Astrocyte (in vitro differentiated cells and primary cell): ENCODE data around the gene MYOZ3.

Experiments used
- CTCF ChIP-seq: IDR thresholded peaks from 2 replicates; pipeline ENCODE4 v1.5.1; 2011; ENCODE audit warnings: low read depth, mild to moderate bottlenecking, inconsistent platforms, low read length, moderate library complexity; ENCODE audit not compliant: insufficient read depth
- EZH2 ChIP-seq: IDR thresholded peaks from 2 replicates; pipeline ENCODE4 v1.6.1; 2012; ENCODE audit warnings: mild to moderate bottlenecking, low read length, inconsistent platforms; ENCODE audit not compliant: insufficient read depth

DNA sequence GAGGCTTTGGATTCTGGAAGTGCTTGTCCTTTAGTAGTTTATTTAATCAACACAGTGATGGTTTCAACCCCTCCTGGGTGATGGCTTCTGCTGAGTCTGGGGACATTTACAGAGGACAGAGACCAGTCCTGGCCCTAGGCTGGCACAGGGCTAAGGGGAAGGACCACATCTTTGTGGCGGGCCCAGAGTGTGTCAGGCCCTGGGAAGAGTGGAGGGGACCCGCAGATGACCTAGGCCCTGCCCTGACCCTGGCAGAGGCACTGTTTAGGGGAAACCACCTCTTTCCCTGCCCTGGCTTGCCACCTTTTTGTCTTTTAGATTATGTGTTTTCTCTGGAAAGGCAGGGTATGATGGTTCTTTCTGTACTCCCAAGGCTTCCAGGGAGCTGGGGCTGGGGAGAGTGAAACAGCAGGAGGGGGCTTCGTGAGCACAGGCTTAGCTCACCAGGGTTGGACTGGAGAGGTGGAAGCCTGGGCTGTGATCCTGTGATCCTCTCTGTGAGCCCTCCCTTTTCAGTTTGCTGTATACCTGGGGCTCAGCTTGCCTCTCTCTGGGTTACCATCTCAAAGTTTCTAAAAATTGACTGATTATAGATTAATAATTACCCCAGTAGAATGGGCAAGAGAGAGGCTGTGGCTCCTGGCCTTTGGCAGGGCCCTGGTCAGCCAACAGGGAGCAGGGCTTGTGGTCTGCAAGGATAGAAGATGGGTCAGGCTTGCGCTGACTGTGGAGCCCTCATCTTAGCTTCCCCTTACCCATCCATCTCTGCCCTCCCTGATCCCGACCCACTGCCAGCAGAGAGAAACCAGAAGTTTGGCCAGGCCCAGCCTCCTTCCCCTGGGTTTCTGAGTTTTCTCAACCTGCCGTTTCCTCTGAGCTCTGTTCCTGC, 22.3 kb upstream of the MYOZ3 start:
- TF ChIP-seq CTCF (no peak), EZH2 (no peak)
